ENCODE data around the gene SAE1.

- TF ChIP-seq CTCF (conservative IDR thresholded peaks at IDR 0.05; ENCODE audit: low read depth, low read length): no peak
- no peak for TF ChIP-seq EZH2 (IDR thresholded peaks at IDR 0.05; ENCODE audit: borderline replicate concordance, low read depth, low read length, poor library complexity, severe bottlenecking)
Observed at GRCh38 chr19:47161876-47162489, 31.3 kb downstream of the SAE1 start.
